ENCODE measurements around the gene MAP3K2.
A peak's percentile ranks its signal among the peaks of the same experiment; 100 is the strongest.

GRCh38 chr2:127324635-127325034 lies 63.1 kb downstream of the MAP3K2 start:
- TF ChIP-seq, protein P1, sequence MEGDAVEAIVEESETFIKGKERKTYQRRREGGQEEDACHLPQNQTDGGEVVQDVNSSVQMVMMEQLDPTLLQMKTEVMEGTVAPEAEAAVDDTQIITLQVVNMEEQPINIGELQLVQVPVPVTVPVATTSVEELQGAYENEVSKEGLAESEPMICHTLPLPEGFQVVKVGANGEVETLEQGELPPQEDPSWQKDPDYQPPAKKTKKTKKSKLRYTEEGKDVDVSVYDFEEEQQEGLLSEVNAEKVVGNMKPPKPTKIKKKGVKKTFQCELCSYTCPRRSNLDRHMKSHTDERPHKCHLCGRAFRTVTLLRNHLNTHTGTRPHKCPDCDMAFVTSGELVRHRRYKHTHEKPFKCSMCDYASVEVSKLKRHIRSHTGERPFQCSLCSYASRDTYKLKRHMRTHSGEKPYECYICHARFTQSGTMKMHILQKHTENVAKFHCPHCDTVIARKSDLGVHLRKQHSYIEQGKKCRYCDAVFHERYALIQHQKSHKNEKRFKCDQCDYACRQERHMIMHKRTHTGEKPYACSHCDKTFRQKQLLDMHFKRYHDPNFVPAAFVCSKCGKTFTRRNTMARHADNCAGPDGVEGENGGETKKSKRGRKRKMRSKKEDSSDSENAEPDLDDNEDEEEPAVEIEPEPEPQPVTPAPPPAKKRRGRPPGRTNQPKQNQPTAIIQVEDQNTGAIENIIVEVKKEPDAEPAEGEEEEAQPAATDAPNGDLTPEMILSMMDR (IDR thresholded peaks at IDR 0.05; ENCODE audit: low read length) = peak; percentile 75
- no peak for TF ChIP-seq EZH2 (IDR thresholded peaks at IDR 0.05; ENCODE audit: borderline replicate concordance, low read length)

Data from OCI-LY1 (cell line).